HFFc6 (cell line): ENCODE results near the gene SLCO3A1. TPM values are rescaled to one million over a fixed set of nuclear protein-coding genes. Genes with fewer than 3 reads are reported as not detected.

ENCODE experiments used
- DNase-seq: peaks from one replicate; pipeline ENCODE4 v3.0.0-alpha.2; 2018
- H3K27ac Mint-ChIP-seq: 2 replicates; pipeline ENCODE4 v1.8.0; 2020; ENCODE audit warnings: mild to moderate bottlenecking, mixed read lengths
- H3K27me3 Mint-ChIP-seq: 2 replicates; pipeline ENCODE4 v1.8.0; 2021; ENCODE audit warnings: mild to moderate bottlenecking, moderate library complexity, mixed read lengths; ENCODE audit not compliant: insufficient read depth
- H3K36me3 Mint-ChIP-seq: 2 replicates; pipeline ENCODE4 v1.8.0; 2021; ENCODE audit warnings: low read depth, mixed read lengths
- H3K4me1 Mint-ChIP-seq: 2 replicates; pipeline ENCODE4 v1.8.0; 2020; ENCODE audit warnings: low read depth, mixed read lengths
- H3K4me3 Mint-ChIP-seq: 2 replicates; pipeline ENCODE4 v1.8.0; 2020; ENCODE audit warnings: mild to moderate bottlenecking, moderate library complexity, mixed read lengths
- H3K9me3 Mint-ChIP-seq: 2 replicates; pipeline ENCODE4 v1.8.0; 2020; ENCODE audit warnings: mild to moderate bottlenecking, mixed read lengths
- CTCF ChIP-seq: fragments of 200-600 bp; sonication (generic); IDR thresholded peaks from 2 replicates; pipeline ENCODE4 v1.5.0; 2021; ENCODE audit warnings: antibody characterized with exemption, mild to moderate bottlenecking
- total RNA-seq, 6 experiments: library from RNA; stranded (reverse); fragmentation: NEBNext Ultra II Directional; extraction: Animal tissue kit (Norgen Biotek cat#: 25700); gene quantifications; 2 replicates in 1 of 6; 3 replicates in 5 of 6; pipeline ENCODE4 v1.2.3, GENCODE V29; 2021

Gene SLCO3A1
- total RNA-seq, 6 experiments from 2014 or later = 5.7 to 19.4 (median 14.4) TPM

GRCh38 chr15:91980502-91981267 is 127.2 kb downstream of the SLCO3A1 start:
- no peak overlapping the region for H3K4me3 Mint-ChIP-seq
- no peak for TF ChIP-seq CTCF
- DNase-seq = no peak

GRCh38 chr15:91981821-91982800 is 128.6 kb downstream of the SLCO3A1 start:
- Mint-ChIP-seq H3K27me3 (no peaks in the 10 kb centered on the region; the same call in 1 of the 2 replicates), H3K9me3 (no peaks in the 10 kb centered on the region; the same call in 1 of the 2 replicates), H3K36me3 (no peaks in the 10 kb centered on the region), H3K4me3 (no peak overlapping the region), H3K27ac (no peak overlapping the region), H3K4me1 (no peaks in the 10 kb centered on the region)
- DNase-seq = peak; percentile 33
- peak; percentile 44; the same call in 1 of the 2 replicates for TF ChIP-seq CTCF

More at GRCh38 chr15:91980502-91981267, 127.2 kb downstream of the SLCO3A1 start:
- Mint-ChIP-seq H3K27me3 (no peaks in the 10 kb centered on the region; the same call in none of the 2 replicates), H3K9me3 (no peaks in the 10 kb centered on the region; the same call in 1 of the 2 replicates), H3K27ac (no peak overlapping the region), H3K36me3 (no peaks in the 10 kb centered on the region), H3K4me1 (no peaks in the 10 kb centered on the region)

DNA sequence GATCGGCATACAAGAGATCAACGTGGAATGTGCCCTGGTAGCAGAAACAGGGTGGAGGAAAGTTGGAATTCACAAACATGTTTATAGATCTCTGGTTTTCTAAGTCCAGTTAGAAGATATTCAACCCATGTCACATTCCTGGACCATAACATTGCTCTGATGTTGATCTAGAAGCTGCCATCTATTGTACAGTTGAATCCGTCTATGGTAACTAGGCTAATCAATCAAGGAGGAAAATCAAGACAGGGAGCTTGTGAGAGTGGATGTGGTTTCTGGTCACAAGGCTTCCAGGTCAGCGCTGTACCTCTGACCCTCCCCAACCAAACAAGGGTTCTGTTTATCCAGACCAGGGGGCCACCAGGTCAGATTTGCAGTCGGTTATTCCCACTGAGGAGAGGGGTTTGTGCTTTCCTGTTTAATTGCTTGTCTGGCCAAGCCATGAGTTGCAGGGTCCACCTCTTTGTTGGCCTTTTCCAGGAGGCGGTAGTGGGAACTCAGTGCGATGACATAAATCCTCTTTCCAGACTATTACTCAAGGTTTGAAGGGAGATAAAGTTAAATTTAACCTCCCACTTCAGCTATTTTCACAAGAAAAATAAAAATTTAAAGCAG is 130.3 kb downstream of the SLCO3A1 start:
- H3K4me1 Mint-ChIP-seq = no peaks in the 10 kb centered on the region
- H3K27ac Mint-ChIP-seq = no peak overlapping the region
- no peaks in the 10 kb centered on the region for H3K36me3 Mint-ChIP-seq
- DNase-seq = no peak
- H3K27me3 Mint-ChIP-seq = no peaks in the 10 kb centered on the region; the same call in 1 of the 2 replicates
- no peak for TF ChIP-seq CTCF
- H3K4me3 Mint-ChIP-seq = no peak overlapping the region
- no peaks in the 10 kb centered on the region; the same call in 1 of the 2 replicates for H3K9me3 Mint-ChIP-seq

DNA sequence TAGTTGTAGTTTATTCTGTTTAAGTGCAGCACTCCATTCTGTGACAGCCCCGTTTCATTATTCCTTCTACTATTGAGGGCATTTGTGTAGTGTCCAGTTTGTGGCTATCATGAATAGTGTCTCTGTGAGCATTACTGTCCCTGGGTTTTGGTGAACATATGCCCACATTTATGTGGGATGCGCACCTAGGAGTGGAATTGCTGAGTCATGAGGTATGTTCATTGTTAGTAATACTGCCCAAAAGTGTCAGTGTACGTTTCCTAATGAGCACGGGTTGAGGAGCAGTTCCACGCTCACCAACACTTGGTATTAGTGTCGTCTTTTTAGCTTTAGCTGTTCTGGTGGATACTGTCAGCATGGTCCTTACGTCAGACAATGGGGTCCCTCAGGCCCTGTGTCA is 131.8 kb downstream of the SLCO3A1 start:
- no peaks in the 10 kb centered on the region for H3K4me1 Mint-ChIP-seq
- no peaks in the 10 kb centered on the region for H3K36me3 Mint-ChIP-seq
- no peak for DNase-seq
- H3K4me3 Mint-ChIP-seq = no peak overlapping the region
- no peak for TF ChIP-seq CTCF
- peaks cover 1% of the 10 kb centered on the region; the same call in 1 of the 2 replicates for H3K27me3 Mint-ChIP-seq
- H3K27ac Mint-ChIP-seq = no peak overlapping the region
- H3K9me3 Mint-ChIP-seq = no peaks in the 10 kb centered on the region; the same call in 1 of the 2 replicates

- no peak for TF ChIP-seq CTCF
- Mint-ChIP-seq H3K36me3 (no peaks in the 10 kb centered on the region), H3K4me3 (no peak overlapping the region), H3K27ac (no peak overlapping the region), H3K27me3 (peaks cover 1% of the 10 kb centered on the region; the same call in 1 of the 2 replicates), H3K4me1 (no peaks in the 10 kb centered on the region), H3K9me3 (no peaks in the 10 kb centered on the region; the same call in 1 of the 2 replicates)
- DNase-seq = no peak
These were observed 134.6 kb downstream of the SLCO3A1 start for GRCh38 chr15:91988071-91988470.
